Kidney (tissue), 14 donors: ENCODE data around the gene C7. TPM values are rescaled to one million over a fixed set of nuclear protein-coding genes. Genes with fewer than 3 reads are reported as not detected.

Experiments
- DNase-seq, 5 donors: peaks; one replicate each; pipeline ENCODE4 v3.0.0-alpha.2; 2013 to 2020
- FAIRE-seq: peaks from 2 replicates; lab custom pipeline; 2012; peaks lifted over from hg19 to GRCh38; lab: Jason Lieb, UNC
- H3K27ac ChIP-seq, 2 donors: one replicate each; pipeline ENCODE4 v1.7.0; 2013; ENCODE audit warnings: low read depth in 2 of 2, low read length in 2 of 2, inconsistent platforms in 1 of 2
- H3K27me3 ChIP-seq: one replicate; pipeline ENCODE4 v1.7.1; 2013; ENCODE audit warnings: low read length, inconsistent platforms; ENCODE audit not compliant: control insufficient read depth, insufficient read depth
- H3K36me3 ChIP-seq, 3 donors: one replicate each; pipeline versions ENCODE4 v1.7.0 to v1.7.1; 2013; ENCODE audit warnings: low read length in 3 of 3, control low read depth in 1 of 3, inconsistent platforms in 1 of 3; ENCODE audit not compliant: insufficient read depth in 3 of 3, control insufficient read depth in 2 of 3
- H3K4me1 ChIP-seq, 3 donors: one replicate each; pipeline versions ENCODE4 v1.7.0 to v1.7.1; 2013; ENCODE audit warnings: low read length in 3 of 3, inconsistent platforms in 1 of 3, low read depth in 1 of 3; ENCODE audit not compliant: control insufficient read depth in 2 of 3, insufficient read depth in 2 of 3
- H3K4me3 ChIP-seq, 3 donors: one replicate each; pipeline versions ENCODE4 v1.7.0 to v1.8.1; 2013; ENCODE audit warnings: low read length in 3 of 3, control low read depth in 1 of 3, inconsistent platforms in 1 of 3
- H3K9ac ChIP-seq, 3 donors: one replicate each; pipeline versions ENCODE4 v1.7.0 to v1.7.1; 2013; ENCODE audit warnings: low read length in 3 of 3, control low read depth in 1 of 3, inconsistent platforms in 1 of 3
- H3K9me3 ChIP-seq, 3 donors: one replicate each; pipeline versions ENCODE4 v1.7.0 to v1.7.1; 2013; ENCODE audit warnings: low read length in 3 of 3, control low read depth in 1 of 3, inconsistent platforms in 1 of 3; ENCODE audit not compliant: control insufficient read depth in 2 of 3, insufficient read depth in 1 of 3
- CTCF ChIP-seq: IDR thresholded peaks from 3 replicates; pipeline ENCODE4 v1.5.1; 2012; ENCODE audit warnings: mild to moderate bottlenecking, moderate library complexity, borderline replicate concordance; ENCODE audit not compliant: insufficient read depth; ENCODE audit errors: extremely low read depth
- intact Hi-C: fragments of 100-400 bp; cut with DNase I; formaldehyde crosslinking; loops from one replicate; pipeline ENCODE4 v1.11.1; 2022
- polyA plus RNA-seq: library from polyadenylated mRNA; stranded (reverse); fragments of 350-450 nt; fragmentation: Illumina TruSeq; extraction: RNeasy Lipid Tissue Mini Kit (QIAGEN cat#74804); gene quantifications from one replicate; pipeline ENCODE4 v1.2.3, GENCODE V29; 2014; ENCODE audit warnings: low read depth, low replicate concordance; ENCODE audit not compliant: insufficient read depth
- total RNA-seq: library from RNA; stranded (reverse); fragmentation: NEBNext Ultra II Directional; extraction: Animal tissue kit (Norgen Biotek cat#: 25700); gene quantifications from one replicate; pipeline ENCODE4 v1.2.1, GENCODE V29; 2021
- donor health status: control.
- donor health status: control.
- donor health status: control.
- donor health status: control.
- donor health status: control.
- donor health status: DM: yes; HTN: yes; CAD: no.
- donor health status: Normal renal cell carcinoma (clear cell type).

Gene C7
- total and polyA plus RNA-seq, 2 donors from 2014 or later = 158 to 849 TPM

- intact Hi-C loops = no loop called here
- Histone ChIP-seq H3K9me3 (no peaks in the 10 kb centered on the region), H3K36me3 (no peaks in the 10 kb centered on the region), H3K9ac (no peak overlapping the region), H3K4me1 (no peaks in the 10 kb centered on the region), H3K4me3 (no peak overlapping the region), H3K27ac (no peak overlapping the region), H3K27me3 (no peaks in the 10 kb centered on the region)
- no peak for FAIRE-seq
- no peak for TF ChIP-seq CTCF
- no peak for DNase-seq
These were observed 30.5 kb downstream of the C7 start for GRCh38 chr5:40939753-40940152.

- Histone ChIP-seq H3K27me3 (no peaks in the 10 kb centered on the region), H3K4me3 (no peak overlapping the region), H3K9ac (no peak overlapping the region), H3K36me3 (no peaks in the 10 kb centered on the region), H3K4me1 (no peaks in the 10 kb centered on the region), H3K27ac (no peak overlapping the region), H3K9me3 (no peaks in the 10 kb centered on the region)
- no peak for TF ChIP-seq CTCF
- DNase-seq (no peak), FAIRE-seq (no peak)
- intact Hi-C loops = no loop called here
These were observed 35.8 kb downstream of the C7 start for GRCh38 chr5:40945111-40945510.

- no peak for DNase-seq
- no peak overlapping the region for H3K4me3 ChIP-seq
These were observed 46.0 kb downstream of the C7 start for GRCh38 chr5:40955313-40955712.

More at GRCh38 chr5:40955313-40955712, 46.0 kb downstream of the C7 start:
- peaks cover 0 to 5% (median 0%) of the 10 kb centered on the region in 3 donors for H3K9me3 ChIP-seq
- no peaks in the 10 kb centered on the region for H3K36me3 ChIP-seq
- H3K4me1 ChIP-seq = no peaks in the 10 kb centered on the region
- H3K9ac ChIP-seq = no peak overlapping the region
- FAIRE-seq = no peak
- H3K27me3 ChIP-seq = no peaks in the 10 kb centered on the region
- intact Hi-C loops = no loop called here
- no peak for TF ChIP-seq CTCF
- no peak overlapping the region for H3K27ac ChIP-seq
